Measurements from ENCODE around the gene LACRT.
"Not testable (repeated sequence)": the region's sequence is repeated elsewhere in the genome, so short reads cannot be mapped to it uniquely, and the experiment has no call there.

Gene LACRT

GRCh38 chr12:54634795-54635194, at the start of gene LACRT:
TSS of gene LACRT (minus strand) at chr12:54634895. CDS start at chr12:54634841, 54 bp downstream.
- no peak for DNase-seq

GRCh38 chr12:54683398-54683797, 48.7 kb upstream of the LACRT start:
- no peak for DNase-seq

- DNase-seq: no peak
Measured at GRCh38 chr12:54682674-54683073, 48.0 kb upstream of the LACRT start.

GRCh38 chr12:54680374-54680773, 45.7 kb upstream of the LACRT start:
- no peak for DNase-seq

GRCh38 chr12:54678131-54678530, 43.4 kb upstream of the LACRT start:
- DNase-seq: no peak

DNA sequence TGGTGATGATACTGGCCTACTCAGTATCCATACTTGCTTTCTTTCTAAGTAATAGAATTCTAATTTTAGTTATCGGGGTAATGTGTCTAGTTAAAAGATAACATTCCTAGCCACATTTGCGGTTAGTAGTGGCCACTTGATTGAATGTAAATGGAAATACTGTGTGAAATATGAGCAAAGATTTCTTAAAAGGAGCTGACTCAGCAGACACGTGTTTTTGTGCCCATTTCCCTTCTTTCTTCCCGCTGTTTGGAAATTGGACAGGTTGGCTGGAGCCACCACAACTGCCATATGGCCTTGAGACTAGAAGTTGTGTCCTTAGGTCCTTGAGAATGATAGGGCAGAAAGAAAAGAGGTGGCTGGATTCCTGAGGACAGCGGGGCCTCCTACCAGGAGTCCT, 33.2 kb upstream of the LACRT start:
- no peak for DNase-seq

DNA sequence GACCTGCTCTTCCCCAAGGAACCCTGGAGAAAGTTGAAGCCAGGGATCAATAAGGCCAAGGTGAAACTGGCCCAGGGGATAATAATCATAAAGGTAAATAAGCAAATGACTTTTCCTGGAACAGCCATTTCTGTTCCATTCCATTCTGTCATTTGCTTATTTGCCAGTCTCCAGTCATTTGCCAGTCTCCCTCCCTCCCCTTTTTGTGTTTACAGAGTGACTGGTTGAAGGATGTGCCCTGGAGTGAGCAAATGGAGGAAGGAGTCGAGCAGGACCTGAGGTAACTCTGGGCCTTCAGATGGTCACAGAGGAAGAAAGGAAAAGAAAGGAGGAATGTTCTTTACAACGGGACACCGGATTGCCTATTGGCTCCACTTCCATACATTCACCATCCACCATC, 31.3 kb upstream of the LACRT start:
- no peak for DNase-seq

DNA sequence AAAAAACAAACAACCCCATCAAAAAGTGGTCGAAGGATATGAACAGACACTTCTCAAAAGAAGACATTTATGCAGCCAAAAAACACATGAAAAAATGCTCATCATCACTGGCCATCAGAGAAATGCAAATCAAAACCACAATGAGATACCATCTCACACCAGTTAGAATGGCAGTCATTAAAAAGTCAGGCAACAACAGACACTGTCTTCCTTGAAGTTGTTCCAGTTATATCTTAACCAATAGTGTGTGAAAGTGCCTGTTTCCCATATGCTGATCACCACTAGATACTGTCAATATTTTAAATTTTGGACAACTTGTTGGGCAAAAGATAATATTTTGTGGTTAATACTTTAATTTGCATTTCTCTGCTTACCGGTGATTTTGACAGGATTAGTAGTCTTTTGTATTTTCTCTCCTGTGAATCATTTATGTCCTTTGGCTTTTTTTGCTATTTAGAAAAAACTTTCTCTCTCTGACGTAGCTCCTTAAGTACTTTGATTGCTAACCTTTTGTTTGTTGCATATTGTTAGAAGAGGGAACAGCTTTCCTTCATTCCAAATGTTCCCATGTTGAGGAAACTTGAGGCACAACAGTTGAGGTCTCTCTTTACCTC, 30.4 kb upstream of the LACRT start:
- DNase-seq: not testable (repeated sequence)

- DNase-seq: no peak
Measured at GRCh38 chr12:54663603-54664002, 28.9 kb upstream of the LACRT start.

GRCh38 chr12:54662026-54662425, 27.3 kb upstream of the LACRT start:
- DNase-seq: no peak

GRCh38 chr12:54661048-54661447, 26.4 kb upstream of the LACRT start:
- no peak for DNase-seq

DNA sequence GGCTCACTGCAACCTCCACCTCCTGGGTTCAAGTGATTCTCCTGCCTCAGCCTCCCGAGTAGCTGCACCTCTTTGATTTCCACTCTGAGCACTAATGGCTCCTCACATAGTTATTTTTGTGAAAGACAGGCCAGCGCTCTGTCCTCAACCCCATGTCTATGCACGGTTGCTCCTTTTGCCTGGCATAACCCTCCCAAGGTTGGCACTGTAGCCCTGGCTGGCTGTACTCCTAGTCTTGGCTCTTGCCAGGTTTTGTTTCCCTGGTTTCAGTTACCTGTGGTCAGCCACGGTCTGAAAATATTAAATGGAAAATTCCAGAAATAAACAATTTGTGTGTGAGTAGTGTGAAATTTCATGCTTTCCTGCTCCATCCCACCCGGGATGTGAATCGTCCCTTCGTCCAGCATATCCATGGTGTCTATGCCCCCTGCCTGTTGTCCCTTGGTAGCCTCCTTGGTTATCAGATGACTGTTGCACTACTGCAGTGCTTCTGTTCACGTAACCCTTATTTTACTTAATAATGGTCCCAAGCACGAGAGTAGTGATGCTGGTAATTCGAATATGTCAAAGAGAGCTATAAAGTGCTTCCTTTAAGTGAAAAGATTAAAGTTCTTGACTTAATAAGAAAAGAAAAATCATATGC, 25.7 kb upstream of the LACRT start:
- DNase-seq: no peak

DNA sequence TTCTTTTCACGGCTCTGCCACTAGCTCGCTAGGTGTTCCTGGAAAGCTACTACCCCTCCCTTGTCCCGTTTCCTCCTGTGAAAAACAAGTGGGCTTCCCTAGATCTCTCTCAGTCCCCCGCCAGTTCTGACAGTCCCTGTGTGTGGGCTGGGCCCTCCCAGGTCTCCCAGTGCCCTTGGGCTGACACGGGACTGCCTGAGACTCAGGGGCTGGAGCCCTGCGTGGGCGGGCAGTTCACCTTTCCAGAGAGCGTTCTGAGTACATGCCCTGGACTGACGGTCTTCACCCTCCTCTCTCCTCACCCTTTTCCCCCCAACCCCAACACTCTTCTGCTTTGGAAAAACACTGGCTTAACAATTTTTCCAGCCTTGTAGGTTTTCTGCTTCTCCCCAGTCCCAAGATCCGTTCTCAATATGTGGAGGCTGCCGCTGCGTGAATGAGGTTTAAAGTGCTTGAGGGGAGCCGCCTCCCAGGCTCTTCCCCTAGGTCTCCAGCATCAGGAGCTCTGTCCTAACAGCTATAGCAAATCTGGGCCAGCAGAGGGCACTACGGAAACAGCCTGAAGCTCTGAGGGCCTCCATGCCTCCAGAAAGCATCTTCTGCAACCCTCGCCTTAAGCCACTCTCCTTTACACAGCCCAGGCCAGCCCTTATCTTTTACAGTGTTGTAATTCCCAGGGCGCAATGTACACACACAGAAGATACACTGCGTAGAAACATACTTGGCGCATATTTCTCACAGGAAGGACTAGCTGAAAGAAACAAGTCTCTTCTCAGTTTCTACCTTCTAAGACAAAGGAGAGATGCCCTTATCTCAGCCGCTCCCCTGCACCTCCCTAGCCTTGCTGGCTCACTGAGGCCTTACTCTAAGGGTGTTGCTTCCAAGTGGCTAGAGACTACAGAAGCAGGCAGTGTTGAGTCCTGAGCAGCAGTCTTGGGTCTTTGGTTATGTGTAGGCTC, 23.9 kb upstream of the LACRT start:
- DNase-seq: peak; percentile 38

GRCh38 chr12:54657105-54657607, 22.5 kb upstream of the LACRT start:
- DNase-seq: no peak

- DNase-seq: no peak
Measured at GRCh38 chr12:54654926-54655325, 20.2 kb upstream of the LACRT start.

DNA sequence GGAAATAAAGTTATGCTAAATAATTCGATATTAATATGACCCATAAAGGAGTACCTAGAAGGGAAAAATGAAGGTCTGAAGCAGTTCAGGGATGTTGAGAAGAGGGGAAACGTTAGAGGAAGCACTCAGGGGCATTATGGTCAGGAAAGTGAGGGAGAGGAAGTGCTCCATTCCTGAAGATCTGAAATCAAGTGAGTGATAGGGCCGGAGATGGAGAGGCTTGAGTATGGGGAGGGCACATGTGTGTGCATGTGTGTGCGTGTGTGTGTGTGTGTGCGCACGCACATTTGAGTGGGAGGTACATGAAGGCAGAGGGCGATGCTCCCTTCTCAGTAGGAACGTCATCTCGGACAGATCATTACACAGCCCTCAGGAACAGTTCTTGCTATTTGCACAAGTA, 18.3 kb upstream of the LACRT start:
- DNase-seq: no peak

- DNase-seq: no peak
Measured at GRCh38 chr12:54650889-54651288, 16.2 kb upstream of the LACRT start.

DNA sequence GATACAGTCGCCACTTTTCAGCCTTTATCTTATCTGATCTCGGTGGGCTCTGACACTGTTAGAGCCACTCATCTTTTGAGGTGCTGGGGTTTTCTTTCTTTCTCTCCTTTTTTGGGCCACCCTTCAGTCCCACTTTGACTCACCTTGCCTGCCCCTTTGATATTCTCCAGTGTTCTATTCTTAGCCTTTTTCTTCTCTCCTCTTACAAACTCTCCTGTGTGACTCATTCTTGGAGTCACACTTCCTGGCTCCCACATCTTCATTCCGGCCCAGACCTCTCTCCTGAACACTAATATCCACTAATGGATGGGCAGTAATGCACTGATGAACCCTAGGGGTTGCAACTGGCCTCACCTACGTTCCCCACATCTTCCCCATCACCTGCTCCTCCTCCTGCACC, 15.7 kb upstream of the LACRT start:
- DNase-seq: peak; percentile 9

DNA sequence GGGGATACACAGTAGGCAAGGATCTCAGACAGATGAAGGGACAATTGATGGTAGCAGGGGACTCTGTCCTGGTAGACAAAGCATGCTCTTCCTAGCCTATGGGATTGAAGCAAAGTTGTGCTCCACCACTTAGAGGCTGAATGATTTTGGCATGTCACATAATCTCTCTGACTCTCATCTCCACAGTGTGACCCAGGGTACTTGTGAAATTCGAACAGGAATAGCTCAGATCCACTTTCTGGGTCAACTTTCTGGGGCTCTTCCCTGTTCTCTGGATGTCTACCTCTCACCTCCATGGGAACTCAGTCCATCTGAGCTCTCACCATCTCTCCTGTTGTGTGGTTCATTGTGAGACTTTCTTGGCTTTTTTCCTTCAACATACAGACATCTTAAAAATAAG, 15.1 kb upstream of the LACRT start:
- no peak for DNase-seq

DNA sequence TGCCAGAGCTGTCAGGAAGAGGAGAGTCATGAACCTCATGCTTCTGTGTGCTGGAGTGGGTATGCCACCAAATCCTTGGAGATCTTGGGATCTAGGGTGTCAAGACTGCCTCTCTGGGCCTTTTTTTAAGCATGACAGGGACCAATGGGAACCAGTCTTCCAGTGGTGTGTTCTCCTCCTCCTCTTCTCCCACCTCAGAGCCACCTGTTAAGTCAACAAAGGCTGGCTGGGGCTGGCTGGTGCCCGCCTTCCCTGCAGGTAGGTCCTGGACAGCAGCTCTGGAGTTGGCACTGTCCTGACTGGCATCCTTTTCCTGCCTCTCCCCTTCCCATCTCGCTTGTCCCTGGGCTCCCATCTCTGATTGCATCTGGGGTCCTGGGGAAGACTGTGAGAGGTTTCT, 13.6 kb upstream of the LACRT start, which contains the start of gene DCD:
TSS of gene DCD (minus strand) at position 101 of the 400 bp plus-strand sequence. CDS start at position 39, 62 bp downstream.
- DNase-seq: no peak

DNA sequence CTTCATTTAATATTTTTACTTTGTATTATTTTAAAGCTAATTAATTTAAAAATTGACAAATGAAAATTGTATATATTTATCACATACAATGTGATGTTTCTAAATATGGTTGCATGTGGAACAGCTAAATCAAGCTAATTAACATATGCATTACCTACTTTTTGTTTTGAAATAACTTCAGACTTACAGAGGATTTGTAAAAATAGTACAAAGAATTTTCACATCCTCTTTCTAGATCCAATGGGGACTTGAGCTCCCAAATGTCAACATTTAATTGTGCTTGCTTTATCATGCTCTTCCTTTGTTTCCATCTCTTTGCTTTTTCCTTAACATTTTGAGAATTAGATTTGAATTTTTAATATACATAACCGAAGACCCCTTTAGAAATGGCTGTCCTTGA, 6.9 kb upstream of the LACRT start:
- no peak for DNase-seq

DNA sequence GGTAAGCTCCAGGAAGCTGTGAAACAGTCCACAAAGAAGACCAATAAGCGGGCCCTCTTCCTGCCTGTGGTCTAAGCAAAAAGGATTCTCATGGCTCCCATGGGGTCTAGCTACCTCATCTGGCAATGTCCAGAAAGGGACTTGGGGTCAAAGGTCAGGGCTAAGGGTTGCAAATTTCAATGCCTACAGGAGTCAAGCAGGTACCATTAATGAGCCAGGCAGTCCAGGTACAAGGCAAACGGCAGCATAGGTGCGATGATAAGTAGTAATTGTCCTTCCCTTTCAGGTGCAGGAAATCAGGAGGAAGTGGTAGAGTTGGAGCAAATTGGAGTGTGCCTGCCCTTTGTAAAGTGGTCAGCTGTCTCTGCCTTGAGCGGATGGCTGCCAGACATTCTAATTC, 6.4 kb upstream of the LACRT start:
- DNase-seq: no peak

DNA sequence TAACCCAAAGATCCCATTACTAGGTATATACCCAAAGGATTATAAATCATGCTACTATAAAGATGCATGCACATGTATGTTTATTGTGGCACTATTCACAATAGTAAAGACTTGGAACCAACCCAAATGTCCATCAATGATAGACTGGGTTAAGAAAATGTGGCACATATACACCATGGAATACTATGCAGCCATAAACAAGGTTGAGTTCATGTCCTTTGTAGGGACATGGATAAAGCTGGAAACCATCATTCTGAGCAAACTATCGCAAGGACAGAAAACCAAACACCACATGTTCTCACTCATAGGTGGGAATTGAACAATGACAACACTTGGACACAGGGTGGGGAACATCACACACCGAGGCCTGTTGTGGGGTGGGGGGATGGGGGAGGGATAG, 4.4 kb upstream of the LACRT start:
- not testable (repeated sequence) for DNase-seq
